Ascending aorta (tissue), 2 donors: ENCODE measurements around the gene PACSIN1. TPM values are rescaled to one million over a fixed set of nuclear protein-coding genes. Genes with fewer than 3 reads are reported as not detected.

ENCODE experiments used
- DNase-seq, 2 donors: peaks; one replicate each; pipeline ENCODE4 v3.0.0-alpha.2; 2019; ENCODE audit warnings: low spot score in 2 of 2
- H3K27ac ChIP-seq, 2 donors: fragments of 200-600 bp; sonication (generic); one replicate each; pipeline ENCODE4 v1.5.1; 2016 to 2017; ENCODE audit warnings: mild to moderate bottlenecking in 1 of 2
- H3K27me3 ChIP-seq: fragments of 200-600 bp; sonication (generic); one replicate; pipeline ENCODE4 v1.5.1; 2017
- H3K36me3 ChIP-seq, 2 donors: fragments of 200-600 bp; sonication (generic); one replicate each; pipeline ENCODE4 v1.5.1; 2016
- H3K4me1 ChIP-seq, 2 donors: fragments of 200-600 bp; sonication (generic); one replicate each; pipeline ENCODE4 v1.5.1; 2016 to 2017; ENCODE audit warnings: mild to moderate bottlenecking in 1 of 2
- H3K4me3 ChIP-seq, 2 donors: fragments of 200-600 bp; sonication (generic); one replicate each; pipeline ENCODE4 v1.5.1; 2016 to 2017; ENCODE audit warnings: mild to moderate bottlenecking in 1 of 2
- H3K9me3 ChIP-seq, 2 donors: fragments of 200-600 bp; sonication (generic); one replicate each; pipeline ENCODE4 v1.5.1; 2016
- intact Hi-C: fragments of 100-400 bp; cut with DNase I; formaldehyde crosslinking; loops from one replicate; pipeline ENCODE4 v1.15.1; 2023
- total RNA-seq: library from RNA; depleted of rRNA; stranded (reverse); fragments of >200 nt; gene quantifications from one replicate; pipeline ENCODE4 v1.1.0, GENCODE V29; 2016
- TF ChIP-seq, protein P1 (sequence below), 3 experiments: fragments of 200-600 bp in 2 of 3; fragments of 450-650 bp in 1 of 3; sonication (generic) in 2 of 3; IDR thresholded peaks; one replicate each; pipeline ENCODE4 v1.5.1; 2016 to 2019; ENCODE audit warnings: antibody characterized with exemption in 3 of 3, mild to moderate bottlenecking in 1 of 3, moderate library complexity in 1 of 3

The PACSIN1 gene
- total RNA-seq, 1 donor from 2014 or later = not detected

DNA sequence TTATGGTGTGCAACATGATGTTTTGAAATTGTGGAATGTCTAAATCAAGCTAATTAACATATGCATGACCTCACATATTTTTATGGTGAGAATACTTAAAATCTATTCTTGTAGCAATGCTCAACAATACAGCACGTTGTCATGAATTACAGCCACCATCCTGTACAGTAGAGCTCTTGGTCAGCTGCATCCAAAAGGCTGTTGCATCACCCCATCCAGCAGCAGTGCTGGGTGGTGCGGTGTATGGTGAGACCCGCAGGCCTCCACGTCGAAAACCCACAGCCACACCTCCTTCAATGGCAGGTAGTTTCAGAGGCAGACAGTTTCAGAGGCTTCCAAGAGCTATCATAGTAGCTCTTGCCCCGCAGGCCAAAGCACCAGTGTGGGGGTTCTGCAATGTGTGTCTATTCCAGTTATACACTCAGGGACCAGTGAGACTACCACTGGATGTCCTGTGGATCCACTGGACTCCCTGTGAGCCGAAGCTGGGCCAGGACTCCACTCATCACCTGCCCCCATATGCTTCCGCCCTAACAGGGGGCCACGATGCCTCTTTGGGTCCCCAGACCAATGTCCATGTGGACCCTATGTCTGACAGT lies 23.4 kb downstream of the PACSIN1 start:
- no peak overlapping the region for H3K4me3 ChIP-seq
- H3K27me3 ChIP-seq = no peaks in the 10 kb centered on the region
- H3K27ac ChIP-seq = no peak overlapping the region
- intact Hi-C loops = no loop called here
- no peaks in the 10 kb centered on the region for H3K9me3 ChIP-seq
- H3K36me3 ChIP-seq = no peaks in the 10 kb centered on the region
- TF ChIP-seq, protein P1, sequence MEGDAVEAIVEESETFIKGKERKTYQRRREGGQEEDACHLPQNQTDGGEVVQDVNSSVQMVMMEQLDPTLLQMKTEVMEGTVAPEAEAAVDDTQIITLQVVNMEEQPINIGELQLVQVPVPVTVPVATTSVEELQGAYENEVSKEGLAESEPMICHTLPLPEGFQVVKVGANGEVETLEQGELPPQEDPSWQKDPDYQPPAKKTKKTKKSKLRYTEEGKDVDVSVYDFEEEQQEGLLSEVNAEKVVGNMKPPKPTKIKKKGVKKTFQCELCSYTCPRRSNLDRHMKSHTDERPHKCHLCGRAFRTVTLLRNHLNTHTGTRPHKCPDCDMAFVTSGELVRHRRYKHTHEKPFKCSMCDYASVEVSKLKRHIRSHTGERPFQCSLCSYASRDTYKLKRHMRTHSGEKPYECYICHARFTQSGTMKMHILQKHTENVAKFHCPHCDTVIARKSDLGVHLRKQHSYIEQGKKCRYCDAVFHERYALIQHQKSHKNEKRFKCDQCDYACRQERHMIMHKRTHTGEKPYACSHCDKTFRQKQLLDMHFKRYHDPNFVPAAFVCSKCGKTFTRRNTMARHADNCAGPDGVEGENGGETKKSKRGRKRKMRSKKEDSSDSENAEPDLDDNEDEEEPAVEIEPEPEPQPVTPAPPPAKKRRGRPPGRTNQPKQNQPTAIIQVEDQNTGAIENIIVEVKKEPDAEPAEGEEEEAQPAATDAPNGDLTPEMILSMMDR (IDR thresholded peaks at IDR 0.05) = no peak
- H3K4me1 ChIP-seq = no peaks in the 10 kb centered on the region
- no peak for DNase-seq

GRCh38 chr6:34490390-34491090 lies 24.7 kb downstream of the PACSIN1 start:
- Histone ChIP-seq H3K4me3 (no peak overlapping the region), H3K9me3 (no peaks in the 10 kb centered on the region), H3K27me3 (no peaks in the 10 kb centered on the region), H3K27ac (no peak overlapping the region), H3K36me3 (no peaks in the 10 kb centered on the region), H3K4me1 (no peaks in the 10 kb centered on the region)
- TF ChIP-seq, protein P1 (IDR thresholded peaks at IDR 0.05) = no peak
- intact Hi-C loops = no loop called here
- no peak for DNase-seq

DNA sequence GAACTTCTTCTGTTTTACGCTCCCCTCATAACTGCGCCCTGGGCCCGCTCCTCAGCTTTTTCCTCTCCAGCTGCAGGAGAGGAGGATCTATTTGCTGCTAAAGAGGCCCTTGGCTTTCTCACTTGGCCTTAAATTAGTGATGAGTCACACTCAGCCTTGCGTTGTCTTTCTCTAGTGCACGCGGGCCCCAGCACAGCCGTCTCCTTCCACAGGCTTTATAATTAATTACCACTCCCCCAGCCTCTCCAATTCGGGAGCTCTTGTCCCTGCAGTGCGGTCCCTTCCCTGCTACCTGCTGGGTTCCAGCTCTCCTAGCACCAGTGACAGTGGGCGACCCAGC lies 25.2 kb downstream of the PACSIN1 start:
- Histone ChIP-seq H3K9me3 (no peaks in the 10 kb centered on the region), H3K4me3 (no peak overlapping the region), H3K36me3 (no peaks in the 10 kb centered on the region), H3K4me1 (no peaks in the 10 kb centered on the region), H3K27me3 (no peaks in the 10 kb centered on the region), H3K27ac (no peak overlapping the region)
- intact Hi-C loops = no loop called here
- TF ChIP-seq, protein P1 (IDR thresholded peaks at IDR 0.05) = no peak
- DNase-seq = no peak

GRCh38 chr6:34493344-34493743 lies 27.5 kb downstream of the PACSIN1 start:
- Histone ChIP-seq H3K9me3 (no peaks in the 10 kb centered on the region), H3K27ac (no peak overlapping the region), H3K36me3 (no peaks in the 10 kb centered on the region), H3K27me3 (no peaks in the 10 kb centered on the region), H3K4me3 (no peak overlapping the region), H3K4me1 (no peaks in the 10 kb centered on the region)
- DNase-seq = no peak
- TF ChIP-seq, protein P1 (IDR thresholded peaks at IDR 0.05) = no peak
- intact Hi-C loops = no loop called here

DNA sequence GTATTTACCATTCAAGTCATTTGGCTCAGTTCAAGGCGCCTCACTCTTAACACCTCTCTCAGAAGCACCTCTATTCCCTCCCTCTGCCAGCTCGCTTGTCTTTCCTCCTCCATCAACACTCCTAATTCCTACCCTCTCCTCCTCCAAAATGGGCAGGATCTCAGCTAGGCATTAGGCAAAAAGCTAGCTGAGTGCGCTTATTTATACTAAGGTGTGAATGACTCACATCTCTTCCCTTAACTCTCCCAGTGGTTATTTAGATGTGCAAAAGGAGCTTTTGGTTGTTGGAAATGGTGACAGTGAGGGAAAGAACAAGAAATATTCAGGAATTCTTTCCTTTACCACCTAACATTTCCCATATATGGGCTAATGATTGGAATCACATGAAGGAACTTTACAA lies 29.1 kb downstream of the PACSIN1 start:
- H3K27ac ChIP-seq = no peak overlapping the region
- TF ChIP-seq, protein P1 (IDR thresholded peaks at IDR 0.05) = no peak
- no peak for DNase-seq
- intact Hi-C loops = no loop called here
- no peak overlapping the region for H3K4me3 ChIP-seq
- H3K36me3 ChIP-seq = no peaks in the 10 kb centered on the region
- H3K9me3 ChIP-seq = peaks cover under 1 to 5% of the 10 kb centered on the region in 2 donors
- no peaks in the 10 kb centered on the region for H3K4me1 ChIP-seq
- no peaks in the 10 kb centered on the region for H3K27me3 ChIP-seq
